PFSK-1 (cell line): ENCODE data around the gene SRL. TPM values are rescaled to one million over a fixed set of nuclear protein-coding genes. Genes with fewer than 3 reads are reported as not detected.

Experiments
- FOXP2 ChIP-seq: optimal IDR thresholded peaks from 2 replicates; pipeline ENCODE3; 2011; ENCODE audit warnings: borderline replicate concordance, control low read depth, inconsistent platforms; ENCODE audit not compliant: insufficient read depth; ENCODE audit errors: extremely low read length, extremely low read depth
- POLR2AphosphoS5 ChIP-seq: IDR thresholded peaks from 2 replicates; pipeline ENCODE4 v1.6.1; 2012; ENCODE audit warnings: low read depth, mild to moderate bottlenecking, control low read depth, low read length, moderate library complexity
- SIN3A ChIP-seq: IDR thresholded peaks from 2 replicates; pipeline ENCODE4 v1.6.1; 2012; ENCODE audit warnings: mild to moderate bottlenecking, low read length, moderate library complexity, borderline replicate concordance; ENCODE audit not compliant: insufficient read depth
- TAF1 ChIP-seq: IDR thresholded peaks from 2 replicates; pipeline ENCODE4 v1.6.1; 2012; ENCODE audit warnings: low read length, control low read depth, borderline replicate concordance; ENCODE audit not compliant: insufficient read depth
- polyA plus RNA-seq: library from polyadenylated mRNA; unstranded; fragments of >200 nt; gene quantifications from one replicate; pipeline ENCODE4 v1.2.1, GENCODE V29; 2012; ENCODE audit warnings: low read depth, missing spikeins; ENCODE audit not compliant: insufficient read length
- TF ChIP-seq, protein P1 (sequence below), 2 experiments: IDR thresholded peaks; 2 replicates each; pipeline versions ENCODE4 v1.6.1 to v1.8.0; 2011 to 2012; ENCODE audit warnings: low read depth in 2 of 2, low read length in 2 of 2, control low read depth in 1 of 2, inconsistent platforms in 1 of 2, mild to moderate bottlenecking in 1 of 2, moderate library complexity in 1 of 2; ENCODE audit not compliant: insufficient read depth in 1 of 2

Gene SRL
- not detected for polyA plus RNA-seq

DNA sequence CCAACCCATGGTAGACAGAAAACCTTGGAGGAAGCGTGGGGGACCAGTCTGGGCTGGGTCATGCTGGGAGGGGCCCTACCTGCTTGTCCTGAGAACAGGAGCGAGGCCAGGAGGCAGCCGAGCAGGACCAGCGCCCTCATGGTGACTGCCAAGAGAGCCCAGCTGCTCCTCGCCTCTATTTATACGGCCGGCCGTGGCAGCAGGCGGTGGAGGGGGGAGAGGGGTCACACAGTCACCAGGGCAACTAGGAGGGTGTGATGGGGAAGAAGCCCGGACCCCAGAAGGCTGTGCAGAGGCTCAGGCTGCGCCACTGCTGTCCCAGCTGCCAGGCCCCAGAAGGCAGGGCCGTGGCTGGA, at the start of gene SRL:
Gene SRL (minus strand): TSS at position 153 of the 356 bp plus-strand sequence. CDS start 13 bp downstream, at position 140.
- TF ChIP-seq FOXP2 (no peak), TAF1 (no peak), POLR2AphosphoS5 (no peak), SIN3A (no peak)
- TF ChIP-seq, protein P1, sequence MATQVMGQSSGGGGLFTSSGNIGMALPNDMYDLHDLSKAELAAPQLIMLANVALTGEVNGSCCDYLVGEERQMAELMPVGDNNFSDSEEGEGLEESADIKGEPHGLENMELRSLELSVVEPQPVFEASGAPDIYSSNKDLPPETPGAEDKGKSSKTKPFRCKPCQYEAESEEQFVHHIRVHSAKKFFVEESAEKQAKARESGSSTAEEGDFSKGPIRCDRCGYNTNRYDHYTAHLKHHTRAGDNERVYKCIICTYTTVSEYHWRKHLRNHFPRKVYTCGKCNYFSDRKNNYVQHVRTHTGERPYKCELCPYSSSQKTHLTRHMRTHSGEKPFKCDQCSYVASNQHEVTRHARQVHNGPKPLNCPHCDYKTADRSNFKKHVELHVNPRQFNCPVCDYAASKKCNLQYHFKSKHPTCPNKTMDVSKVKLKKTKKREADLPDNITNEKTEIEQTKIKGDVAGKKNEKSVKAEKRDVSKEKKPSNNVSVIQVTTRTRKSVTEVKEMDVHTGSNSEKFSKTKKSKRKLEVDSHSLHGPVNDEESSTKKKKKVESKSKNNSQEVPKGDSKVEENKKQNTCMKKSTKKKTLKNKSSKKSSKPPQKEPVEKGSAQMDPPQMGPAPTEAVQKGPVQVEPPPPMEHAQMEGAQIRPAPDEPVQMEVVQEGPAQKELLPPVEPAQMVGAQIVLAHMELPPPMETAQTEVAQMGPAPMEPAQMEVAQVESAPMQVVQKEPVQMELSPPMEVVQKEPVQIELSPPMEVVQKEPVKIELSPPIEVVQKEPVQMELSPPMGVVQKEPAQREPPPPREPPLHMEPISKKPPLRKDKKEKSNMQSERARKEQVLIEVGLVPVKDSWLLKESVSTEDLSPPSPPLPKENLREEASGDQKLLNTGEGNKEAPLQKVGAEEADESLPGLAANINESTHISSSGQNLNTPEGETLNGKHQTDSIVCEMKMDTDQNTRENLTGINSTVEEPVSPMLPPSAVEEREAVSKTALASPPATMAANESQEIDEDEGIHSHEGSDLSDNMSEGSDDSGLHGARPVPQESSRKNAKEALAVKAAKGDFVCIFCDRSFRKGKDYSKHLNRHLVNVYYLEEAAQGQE (IDR thresholded peaks at IDR 0.05; ENCODE audit: insufficient read depth in 1 of 2, low read depth in 2 of 2, low read length in 2 of 2) = no peak

DNA sequence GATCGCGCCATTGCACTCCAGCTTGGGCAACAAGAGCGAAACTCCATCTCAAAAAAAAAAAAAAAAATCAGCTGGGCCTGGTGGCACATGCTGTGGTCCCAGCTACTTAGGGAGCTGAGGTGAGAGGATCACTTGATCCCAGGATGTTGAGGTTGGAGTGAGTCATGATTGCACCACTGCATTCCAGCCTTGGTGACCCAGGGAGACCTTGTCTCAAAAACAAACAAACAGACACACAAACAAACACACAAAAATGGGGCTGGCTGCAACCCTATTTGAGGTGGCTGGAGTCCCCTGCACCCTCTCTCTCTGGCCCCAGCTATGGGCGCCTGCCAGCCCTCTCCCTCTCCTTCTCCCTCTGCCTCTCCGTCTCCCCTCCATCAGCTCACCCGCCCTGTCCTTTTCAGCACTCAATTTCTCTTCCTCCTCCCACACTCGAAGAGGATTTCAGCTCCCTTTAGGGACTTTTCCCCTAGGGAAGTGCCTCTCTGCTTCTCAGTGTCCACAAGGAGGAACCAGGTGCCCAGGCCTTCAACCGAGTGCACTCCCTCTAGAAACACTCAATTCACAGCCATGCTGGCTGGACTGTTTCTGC, 48.5 kb upstream of the SRL start:
- TF ChIP-seq, protein P1 (IDR thresholded peaks at IDR 0.05; ENCODE audit: insufficient read depth in 1 of 2, low read depth in 2 of 2, low read length in 2 of 2) = no peak

DNA sequence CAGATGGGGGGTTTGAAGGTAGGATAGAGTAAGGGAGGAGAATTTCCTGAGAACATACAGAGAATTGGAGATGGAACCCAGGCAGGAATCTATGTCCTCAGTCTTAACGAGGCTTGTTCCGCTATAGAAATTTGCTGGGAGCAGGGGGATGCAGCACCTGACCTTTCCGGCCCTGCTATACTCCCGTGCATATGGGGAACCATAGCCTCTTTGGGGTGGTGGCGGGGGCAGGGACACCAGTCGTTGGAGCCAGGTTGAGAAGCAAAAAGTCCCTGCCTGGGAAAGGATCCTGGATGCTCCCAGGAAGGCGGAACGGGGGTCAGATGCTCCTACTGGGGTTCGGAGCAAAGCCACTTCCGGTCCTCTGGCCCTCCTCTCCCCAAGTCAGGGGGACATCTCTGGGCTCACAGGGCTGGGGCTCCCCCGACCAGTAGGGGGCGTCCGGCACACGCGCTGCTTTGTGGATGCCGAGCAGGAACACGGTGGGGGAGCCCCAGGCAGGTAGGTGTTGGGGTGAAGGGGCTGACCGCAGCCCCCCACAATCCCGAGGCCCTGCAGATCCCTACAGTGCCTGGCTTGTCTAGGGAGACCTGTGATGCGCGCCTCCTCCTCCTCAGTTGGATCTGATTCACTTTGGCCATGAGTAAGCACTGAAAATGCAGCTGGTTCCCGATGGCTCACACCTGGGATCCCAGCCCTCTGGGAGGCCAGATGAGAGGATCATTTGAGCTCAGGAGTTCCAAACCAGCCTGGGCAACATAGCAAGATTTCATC, 46.5 kb upstream of the SRL start:
- TF ChIP-seq FOXP2 = peak; percentile 26
- TF ChIP-seq, protein P1 (IDR thresholded peaks at IDR 0.05; ENCODE audit: insufficient read depth in 1 of 2, low read depth in 2 of 2, low read length in 2 of 2) = no peak

DNA sequence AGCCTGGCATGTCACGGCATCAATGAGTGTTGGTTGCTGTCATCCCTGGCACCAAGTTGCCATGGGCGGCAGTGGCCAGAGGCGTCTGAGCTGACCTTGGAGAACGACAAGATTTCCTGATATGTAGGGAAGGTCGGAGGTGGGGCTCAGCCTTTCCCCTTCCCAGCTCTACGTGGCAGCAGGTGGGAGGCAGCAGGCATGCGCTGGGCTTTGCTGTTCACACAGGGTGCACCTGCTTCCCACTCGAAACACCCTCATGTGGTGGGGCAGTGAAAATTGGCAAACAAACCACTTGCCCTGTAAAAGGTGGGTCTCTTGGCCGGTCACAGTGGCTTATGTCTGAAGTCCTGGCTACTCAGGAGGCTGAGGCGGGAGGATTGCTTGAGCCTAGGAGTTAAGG, 43.3 kb upstream of the SRL start:
- TF ChIP-seq FOXP2 (no peak), POLR2AphosphoS5 (no peak), TAF1 (no peak), SIN3A (no peak)
- TF ChIP-seq, protein P1 (IDR thresholded peaks at IDR 0.05; ENCODE audit: insufficient read depth in 1 of 2, low read depth in 2 of 2, low read length in 2 of 2) = no peak

DNA sequence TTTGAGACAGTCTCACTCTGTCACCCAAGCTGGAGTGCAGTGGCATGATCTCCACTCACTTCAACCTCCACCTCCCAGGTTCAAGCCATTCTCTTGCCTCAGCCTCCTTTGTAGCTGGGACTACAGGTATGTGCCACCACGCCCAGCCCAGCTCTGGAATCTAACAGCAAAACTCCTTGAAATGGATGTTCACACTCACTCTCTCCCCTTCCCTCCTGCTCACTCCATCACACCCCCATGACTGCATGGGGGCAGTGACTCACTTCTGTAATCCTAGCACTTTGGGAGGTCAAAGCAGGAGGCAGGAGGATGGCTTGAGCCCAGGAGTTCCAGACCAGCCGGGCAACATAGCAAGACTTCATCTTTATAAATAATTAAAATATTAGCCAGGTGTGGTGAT, 42.1 kb upstream of the SRL start:
- TF ChIP-seq TAF1 (no peak), SIN3A (no peak), POLR2AphosphoS5 (no peak), FOXP2 (no peak)
- TF ChIP-seq, protein P1 (IDR thresholded peaks at IDR 0.05; ENCODE audit: insufficient read depth in 1 of 2, low read depth in 2 of 2, low read length in 2 of 2) = no peak
